Stimulated activated CD8-positive, alpha-beta memory T cell treated with anti-CD3 and anti-CD28 coated beads, Interleukin-7, amount 100 ng/mL, for 1 hour (primary cell): ENCODE results near the gene PACS1.

Source experiments
- DNase-seq, 2 donors: peaks; one replicate each; pipeline ENCODE4 v3.0.0-alpha.2; 2020; ENCODE audit warnings: low read depth in 2 of 2

Gene PACS1

DNA sequence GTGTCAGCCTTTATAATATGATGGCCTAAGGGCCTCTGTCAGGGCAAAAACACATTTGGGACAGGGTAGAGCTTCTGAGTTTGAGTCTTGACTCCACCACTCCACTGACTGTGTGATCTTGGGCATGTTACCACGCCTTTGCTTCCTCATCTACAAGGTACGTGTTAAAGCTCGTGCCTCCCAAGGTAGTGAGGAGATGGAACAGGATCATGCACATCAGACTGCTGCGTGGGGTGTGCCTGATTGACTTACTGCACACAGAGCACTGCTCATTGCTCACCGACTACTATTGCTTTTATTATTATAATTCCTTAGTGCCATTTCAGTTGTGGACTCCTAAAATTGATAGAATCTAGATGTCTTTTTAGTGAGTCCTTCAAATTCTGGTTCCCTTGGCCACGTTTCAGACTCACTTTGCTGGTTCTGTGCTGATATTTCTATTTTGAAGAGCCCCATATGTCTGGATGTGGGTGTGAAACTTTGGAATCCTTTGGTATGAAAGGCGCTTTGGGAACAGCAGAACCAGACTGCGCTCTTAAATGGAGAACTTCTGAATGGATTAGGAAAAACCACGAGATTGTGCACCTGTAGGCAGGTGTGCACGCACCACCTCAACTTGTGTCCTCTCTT, 154.3 kb downstream of the PACS1 start:
- DNase-seq = no peak

DNA sequence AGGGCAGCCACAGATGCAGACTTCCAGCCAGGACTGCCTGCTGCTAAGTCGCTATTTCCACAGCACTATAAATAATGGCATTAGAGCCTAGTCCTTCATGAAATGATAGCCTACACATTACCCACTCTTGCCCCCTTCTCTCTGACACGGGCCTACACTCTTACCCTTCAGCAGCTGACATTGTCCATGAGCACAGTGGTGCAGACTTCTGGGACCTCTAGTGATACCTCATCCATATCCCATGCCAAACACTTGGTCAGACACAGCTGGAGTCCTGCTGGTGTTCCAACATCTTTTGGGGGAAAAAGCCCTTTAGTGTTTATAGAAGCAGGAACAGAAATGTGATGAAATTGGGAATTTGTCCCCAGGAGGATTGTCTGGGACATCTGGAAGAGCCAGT, 155.0 kb downstream of the PACS1 start:
- no peak for DNase-seq

GRCh38 chr11:66226101-66226500, 156.0 kb downstream of the PACS1 start:
- DNase-seq = no peak

- no peak for DNase-seq
Observed at GRCh38 chr11:66227700-66228099, 157.6 kb downstream of the PACS1 start.

DNA sequence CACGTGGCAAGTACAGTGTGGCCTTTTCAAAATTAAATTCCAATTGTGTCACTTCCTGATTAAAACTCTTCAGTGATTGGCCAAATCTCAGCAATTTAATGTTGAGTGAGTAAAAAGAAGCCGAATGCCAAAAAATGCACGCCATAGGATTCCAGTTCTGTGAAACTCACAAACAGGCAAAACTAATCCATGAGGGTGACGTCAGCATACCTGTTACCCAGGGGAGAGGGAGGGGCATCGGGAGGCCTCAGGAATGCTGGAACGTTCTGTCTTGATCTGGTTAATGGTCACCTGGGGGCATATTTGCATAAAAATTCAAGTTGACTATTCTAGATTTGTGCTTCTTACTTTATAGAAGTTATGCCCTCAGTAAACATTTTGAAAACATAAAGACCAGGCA, 158.4 kb downstream of the PACS1 start:
- DNase-seq = no peak

DNA sequence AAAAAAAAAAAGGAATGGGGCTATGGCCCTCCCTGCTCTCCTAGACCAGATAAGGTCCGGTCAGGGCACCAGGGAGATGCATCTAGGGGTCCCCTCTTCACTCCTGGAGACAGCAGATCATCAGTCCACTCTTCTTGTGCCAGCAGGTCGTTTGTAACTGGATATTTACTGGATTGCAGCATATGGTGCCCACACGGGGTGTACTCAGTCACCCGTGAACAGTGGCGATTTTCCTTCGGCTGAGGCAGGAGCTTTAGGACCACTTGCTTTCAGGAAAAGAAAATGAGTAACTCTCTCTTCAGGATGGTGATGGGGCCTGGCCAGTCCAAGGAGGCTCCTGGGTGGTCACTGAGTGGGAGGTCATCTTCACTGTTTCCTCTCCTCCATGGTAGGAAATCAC, 160.1 kb downstream of the PACS1 start:
- DNase-seq = no peak

DNA sequence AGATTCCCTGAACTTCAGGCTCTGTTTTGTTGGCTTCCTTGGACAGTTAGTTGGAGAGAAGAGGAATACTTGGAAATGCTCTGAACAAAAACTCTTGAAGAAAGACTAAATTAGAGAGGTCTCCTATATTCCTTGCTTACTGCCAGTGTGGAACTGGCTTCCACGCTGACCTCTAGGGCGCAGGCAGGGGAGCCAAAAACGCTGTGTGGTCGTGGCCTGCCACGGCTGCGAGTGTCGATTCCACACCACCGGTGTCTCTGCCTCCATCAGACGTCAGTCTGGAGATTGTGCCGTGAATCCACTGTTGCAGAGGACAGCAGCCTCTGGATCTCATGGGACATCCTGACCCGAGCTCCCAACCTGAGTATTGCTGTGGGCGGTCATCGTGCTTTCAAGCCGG, 160.9 kb downstream of the PACS1 start:
- DNase-seq = no peak

- no peak for DNase-seq
Observed at GRCh38 chr11:66231561-66231960, 161.5 kb downstream of the PACS1 start.

- no peak for DNase-seq
Observed at GRCh38 chr11:66232769-66233168, 162.7 kb downstream of the PACS1 start.

GRCh38 chr11:66233301-66233700, 163.2 kb downstream of the PACS1 start:
- no peak for DNase-seq

- DNase-seq = no peak
Observed at GRCh38 chr11:66235141-66235540, 165.1 kb downstream of the PACS1 start.

- DNase-seq = no peak
Observed at GRCh38 chr11:66237867-66238266, 167.8 kb downstream of the PACS1 start.

DNA sequence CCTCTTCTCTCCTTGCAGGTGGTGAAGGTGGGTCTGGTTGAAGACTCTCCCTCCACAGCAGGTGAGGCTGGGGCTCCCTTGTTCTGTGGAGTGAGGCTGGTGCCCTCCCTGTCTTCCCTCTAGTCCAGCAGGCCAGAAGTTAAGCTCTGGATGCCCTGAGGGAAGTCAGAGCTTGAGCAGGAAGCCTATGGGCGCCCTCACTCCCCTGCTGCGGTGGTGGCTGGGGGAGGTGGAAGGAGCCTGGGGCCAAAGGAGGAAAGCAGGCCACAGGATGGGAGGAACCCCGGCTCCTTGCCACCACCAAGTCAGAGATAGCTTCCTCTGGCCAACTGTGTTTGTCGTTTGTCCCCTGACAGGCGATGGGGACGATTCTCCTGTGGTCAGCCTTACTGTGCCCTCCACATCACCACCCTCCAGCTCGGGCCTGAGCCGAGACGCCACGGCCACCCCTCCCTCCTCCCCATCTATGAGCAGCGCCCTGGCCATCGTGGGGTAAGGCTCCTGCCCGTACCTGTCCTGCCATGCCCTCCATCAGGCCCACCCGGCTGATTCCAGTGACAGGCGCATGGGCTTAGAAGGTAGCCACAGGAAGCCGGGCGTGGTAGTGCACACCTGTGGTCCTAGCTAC, 168.8 kb downstream of the PACS1 start:
- no peak for DNase-seq

GRCh38 chr11:66239511-66239910, 169.4 kb downstream of the PACS1 start:
- DNase-seq = no peak

DNA sequence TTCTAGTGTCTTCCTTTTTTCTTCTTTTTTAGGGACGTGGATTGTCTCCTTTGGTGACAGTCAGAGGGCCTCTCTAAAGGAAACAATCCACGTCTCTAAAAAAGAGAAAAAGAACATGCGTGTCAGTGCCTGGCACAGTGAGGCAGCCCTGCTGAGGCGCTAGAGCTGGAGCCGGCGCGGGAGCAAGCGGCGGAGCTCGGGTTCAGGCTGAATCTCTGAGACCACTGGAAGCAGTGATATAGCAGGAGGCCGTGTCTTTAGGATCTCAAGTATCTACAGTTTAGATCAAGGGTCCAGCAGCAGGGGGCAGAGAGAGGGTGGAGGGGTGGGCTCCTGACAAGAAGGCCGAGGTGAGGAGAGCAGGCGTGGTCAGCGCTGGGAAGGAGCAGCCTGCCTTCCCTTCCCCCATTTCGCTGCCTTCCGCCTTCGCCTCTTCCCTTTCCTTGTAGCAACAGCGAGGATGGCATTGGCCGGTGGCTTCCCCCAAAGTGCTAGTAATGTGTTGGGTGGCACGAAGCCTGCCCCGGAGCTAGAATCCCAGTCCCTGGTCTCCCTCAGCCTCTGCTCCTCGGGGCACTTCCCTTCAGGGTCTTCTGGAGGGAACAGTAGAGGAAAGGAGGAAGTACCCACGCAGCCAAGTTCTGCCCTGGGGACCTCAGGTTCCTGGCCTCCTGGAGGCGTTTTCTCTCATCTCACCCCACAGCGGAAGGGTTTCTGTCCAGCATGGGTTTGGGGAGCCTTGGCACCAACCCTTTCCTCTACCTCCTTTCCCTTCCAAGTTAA, 170.1 kb downstream of the PACS1 start:
- DNase-seq = no peak

DNA sequence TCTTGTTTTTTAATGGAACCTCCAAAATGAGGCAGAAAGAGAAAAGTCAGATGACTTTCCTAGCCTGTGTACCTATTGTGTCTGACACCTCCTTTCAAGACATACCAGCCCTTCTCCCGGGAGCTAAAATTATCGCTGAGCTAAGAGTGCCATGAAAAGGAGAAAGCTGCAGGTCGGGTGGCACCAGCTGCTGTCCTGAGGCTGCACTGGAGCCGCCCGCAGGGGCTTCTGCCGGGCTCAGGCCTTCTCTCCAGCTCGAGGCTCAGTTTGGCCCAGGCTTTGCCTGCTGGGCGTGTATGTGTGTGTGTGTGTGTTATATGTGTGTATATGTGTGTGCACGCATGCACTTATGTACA, 170.7 kb downstream of the PACS1 start:
- DNase-seq = no peak

DNA sequence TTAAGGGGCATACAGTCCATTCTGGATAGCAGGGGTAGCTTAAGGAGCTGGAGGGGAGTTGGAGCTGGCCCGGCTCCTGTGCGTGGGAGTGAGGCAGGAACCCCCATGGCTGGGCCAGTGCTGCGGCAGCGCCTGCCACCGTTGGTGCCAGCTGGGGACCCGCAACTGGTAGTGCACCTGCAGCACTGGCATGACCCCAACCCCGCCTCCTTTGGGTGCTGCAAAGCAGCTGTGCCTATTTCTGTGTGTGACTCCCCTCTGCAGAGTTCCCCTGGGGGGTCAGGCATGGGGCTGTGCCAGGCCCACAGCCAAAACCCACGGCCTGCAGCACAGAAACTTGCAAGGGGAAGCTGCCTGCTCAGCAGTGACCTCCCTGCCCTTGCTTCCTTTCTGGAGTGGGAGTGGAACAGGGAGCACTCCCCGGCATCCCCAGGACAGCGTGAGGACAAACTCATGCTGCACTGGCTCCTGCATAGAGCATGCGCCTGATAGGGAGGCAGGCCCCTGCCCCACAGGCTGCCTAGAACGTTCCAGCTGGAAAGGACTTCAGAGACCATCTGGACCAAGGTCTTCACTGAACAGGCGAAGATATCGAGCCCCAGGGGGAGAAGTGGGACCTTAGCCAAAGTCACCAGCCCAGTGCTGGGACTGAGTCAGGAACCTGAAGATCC, 172.2 kb downstream of the PACS1 start:
- DNase-seq = no peak

GRCh38 chr11:66243782-66244535, 173.9 kb downstream of the PACS1 start:
- no peak for DNase-seq

- no peak for DNase-seq
Observed at GRCh38 chr11:66247295-66247694, 177.2 kb downstream of the PACS1 start.

DNA sequence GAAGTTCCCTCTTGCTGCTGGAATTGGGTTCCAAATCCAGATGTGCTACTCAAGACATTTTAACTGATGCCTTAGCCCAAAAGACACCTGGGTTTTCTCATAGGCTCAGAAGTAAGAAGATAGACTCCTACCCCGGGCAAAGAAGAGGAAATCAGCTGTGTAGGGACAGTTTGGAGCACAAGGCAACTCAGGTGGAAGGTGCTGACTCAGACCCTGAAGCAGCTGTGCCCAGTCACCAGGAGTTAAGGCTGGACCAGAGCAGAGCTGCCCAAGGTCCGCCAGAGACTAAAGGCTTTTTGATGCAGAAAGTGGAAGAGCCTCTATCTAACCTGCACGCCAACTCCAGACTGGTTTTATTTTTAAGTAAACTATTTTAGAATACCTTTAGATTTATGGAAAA, 177.7 kb downstream of the PACS1 start:
- no peak for DNase-seq

GRCh38 chr11:66248903-66249302, 178.8 kb downstream of the PACS1 start:
- no peak for DNase-seq

DNA sequence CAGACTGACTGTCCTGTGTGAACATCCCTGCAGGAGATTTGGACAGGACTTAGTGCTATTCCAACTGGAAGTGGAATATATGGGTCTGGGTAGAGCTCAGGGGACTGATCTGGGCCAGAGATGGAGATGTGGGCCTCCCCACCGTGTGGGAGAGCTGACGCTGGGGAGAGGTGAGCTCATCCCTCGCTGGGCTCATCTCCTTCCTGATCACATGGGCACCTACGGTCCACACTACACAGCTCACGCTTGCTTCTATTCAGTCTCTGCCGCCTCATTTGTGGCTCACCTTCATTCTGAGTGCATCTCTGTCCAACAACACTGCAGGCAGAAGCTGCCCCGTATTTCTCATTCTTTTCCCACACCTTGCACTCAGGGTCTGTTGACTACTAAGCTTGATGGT, 181.7 kb downstream of the PACS1 start:
- no peak for DNase-seq
